ENCODE results near the gene NAALADL2.
"Not testable (repeated sequence)": the region's sequence is repeated elsewhere in the genome, so short reads cannot be mapped to it uniquely, and the experiment has no call there.

The NAALADL2 gene

DNA sequence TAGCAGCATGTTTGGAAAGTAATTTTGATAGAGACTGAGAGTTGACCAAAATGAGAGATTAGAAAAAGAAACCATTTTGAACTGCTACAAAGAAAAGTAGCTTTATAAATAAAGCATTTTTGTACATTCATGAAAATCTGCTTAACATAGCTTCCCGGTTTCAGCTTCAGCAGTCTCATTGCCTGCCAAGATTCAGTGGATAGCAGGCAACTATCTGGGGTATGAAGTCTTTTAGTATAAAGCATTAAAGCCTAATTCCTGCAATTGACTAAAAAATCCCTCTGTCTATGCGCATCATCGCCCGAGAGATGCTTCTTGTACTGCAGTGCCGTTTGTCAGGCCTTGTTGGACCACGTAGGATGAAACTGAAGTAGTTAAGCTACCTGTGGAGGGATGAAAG is 588.4 kb downstream of the NAALADL2 start:
- DNase-seq: no peak

DNA sequence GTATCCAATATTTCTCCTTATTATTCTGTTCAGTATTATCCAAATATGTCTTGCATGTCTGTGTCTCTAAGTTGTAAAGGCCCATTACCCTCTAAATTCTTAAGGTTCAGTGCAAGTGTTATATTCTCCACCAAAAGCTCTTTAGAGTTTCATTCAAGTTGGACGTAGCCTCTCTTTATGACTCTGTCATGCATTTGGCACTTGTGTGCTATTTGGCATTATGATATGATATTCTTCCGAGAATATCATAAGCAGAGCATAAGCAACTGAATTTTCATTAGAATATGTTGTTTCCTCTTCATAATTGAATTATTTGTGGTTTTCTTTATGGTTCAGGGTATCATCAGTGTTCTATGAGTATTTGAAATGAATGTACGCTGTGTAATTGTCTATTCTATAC is 594.2 kb downstream of the NAALADL2 start:
- DNase-seq: no peak

DNA sequence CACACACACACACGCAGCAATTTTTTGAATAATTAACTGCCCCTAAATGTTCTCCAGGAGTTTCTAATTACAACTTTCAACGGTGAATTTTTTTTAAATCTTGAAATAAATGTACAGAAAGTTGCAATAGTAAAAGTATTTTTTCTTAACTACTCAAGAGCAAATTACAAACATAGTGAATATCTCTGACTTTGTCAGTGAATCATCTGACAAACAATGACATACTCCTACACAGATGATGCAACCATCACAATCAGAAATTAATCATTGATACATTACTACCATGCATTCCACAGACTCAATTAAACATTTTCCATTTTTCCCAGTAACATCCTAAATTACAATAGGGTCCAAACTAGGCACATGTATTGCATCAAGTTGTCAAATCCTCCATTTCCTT is 597.3 kb downstream of the NAALADL2 start:
- no peak for DNase-seq

DNA sequence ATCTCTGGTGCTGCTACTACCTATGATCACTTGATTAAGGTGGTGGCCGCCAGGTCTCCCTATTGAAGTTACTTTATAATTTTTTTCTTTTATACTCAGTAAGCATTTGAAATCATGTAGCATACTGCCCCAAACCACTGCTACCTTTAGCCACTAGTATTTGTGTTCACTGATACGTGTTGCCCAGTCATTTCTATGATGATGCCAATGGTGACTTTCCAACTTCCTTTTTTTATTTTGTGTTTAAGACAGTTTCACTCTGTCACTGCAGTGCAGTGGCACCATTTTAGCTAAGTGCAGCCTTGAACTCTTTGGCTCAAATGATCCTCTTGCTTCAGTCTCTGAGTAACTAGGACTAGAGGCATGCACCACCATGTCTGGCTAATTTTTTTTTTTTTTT is 598.2 kb downstream of the NAALADL2 start:
- no peak for DNase-seq

DNA sequence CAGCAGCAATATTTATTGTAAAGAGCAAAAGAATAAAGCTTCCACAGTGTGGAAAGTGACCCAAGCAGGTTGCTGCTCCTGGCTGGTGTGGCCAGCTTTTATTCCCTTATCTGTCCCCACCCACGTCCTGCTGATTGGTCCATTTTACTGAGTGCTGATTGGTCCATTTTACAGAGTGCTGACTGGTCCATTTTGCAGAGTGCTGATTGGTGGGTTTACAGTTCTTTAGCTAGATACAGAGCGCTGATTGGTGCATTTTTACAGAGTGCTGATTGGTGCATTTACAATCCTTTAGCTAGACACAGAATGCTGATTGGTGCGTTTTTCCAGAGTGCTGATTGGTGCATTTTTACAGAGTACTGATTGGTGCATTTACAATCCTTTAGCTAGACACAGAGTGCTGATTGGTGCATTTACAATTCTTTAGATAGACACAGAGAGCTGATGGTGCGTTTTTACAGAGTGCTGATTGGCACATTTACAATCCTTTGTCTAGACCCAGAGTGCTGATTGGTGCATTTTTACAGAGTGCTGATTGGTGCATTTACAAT is 601.8 kb downstream of the NAALADL2 start:
- not testable (repeated sequence) for DNase-seq

DNA sequence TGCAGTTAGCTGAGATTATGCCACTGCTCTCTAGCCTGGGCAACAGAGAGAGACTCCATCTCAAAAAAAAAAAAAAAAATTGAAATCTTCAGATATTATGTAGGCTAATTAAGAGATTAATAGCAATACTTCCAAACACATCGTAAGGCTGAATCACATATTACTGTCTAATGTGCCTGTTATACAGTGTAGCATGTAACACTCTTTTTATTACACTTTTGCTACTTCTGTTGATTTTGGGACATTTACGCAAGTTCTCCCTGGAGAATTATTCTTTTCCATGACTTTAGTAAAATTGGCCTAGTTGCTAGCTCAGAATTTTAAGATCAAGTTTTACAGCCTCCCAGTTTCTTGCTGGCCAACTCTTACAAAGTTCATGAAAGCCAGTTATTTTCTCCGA is 605.2 kb downstream of the NAALADL2 start:
- no peak for DNase-seq

DNA sequence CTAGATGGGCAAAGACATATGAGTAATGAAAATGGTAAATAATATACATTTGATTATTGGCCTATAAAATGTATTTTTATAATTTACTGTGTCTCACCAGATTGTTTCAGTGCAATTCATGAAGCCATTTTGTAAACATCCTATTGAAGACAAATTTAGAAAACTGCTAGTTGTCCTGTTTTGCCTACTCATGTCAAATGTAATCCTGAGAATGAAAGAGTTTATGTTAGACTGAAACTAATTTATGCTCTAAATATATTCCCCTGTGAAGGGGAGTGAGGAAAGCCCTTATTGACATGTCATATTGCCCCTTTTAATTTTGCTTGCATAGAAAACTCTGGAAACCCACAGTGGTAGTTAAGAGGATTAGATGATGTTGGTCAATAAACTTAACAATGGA is 610.0 kb downstream of the NAALADL2 start:
- no peak for DNase-seq

DNA sequence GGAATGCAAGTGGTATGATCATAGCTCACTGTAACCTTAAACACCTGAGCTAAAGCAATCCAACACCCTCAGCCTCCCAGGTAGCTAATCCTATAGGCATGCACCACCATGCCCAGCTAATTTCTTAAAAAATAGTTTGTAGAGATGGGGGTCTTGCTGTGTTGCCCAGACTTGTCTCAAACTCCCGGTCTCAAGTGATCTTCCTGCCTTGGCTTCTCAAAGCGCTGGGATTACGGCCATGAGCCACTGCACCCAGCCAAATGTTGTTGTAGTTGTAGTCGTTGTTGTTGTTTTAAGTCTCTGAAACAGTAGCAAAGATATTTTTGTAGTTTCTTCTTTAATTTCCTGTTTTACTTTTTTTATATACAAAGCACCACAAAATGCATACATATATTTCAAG is 616.6 kb downstream of the NAALADL2 start:
- DNase-seq: no peak

DNA sequence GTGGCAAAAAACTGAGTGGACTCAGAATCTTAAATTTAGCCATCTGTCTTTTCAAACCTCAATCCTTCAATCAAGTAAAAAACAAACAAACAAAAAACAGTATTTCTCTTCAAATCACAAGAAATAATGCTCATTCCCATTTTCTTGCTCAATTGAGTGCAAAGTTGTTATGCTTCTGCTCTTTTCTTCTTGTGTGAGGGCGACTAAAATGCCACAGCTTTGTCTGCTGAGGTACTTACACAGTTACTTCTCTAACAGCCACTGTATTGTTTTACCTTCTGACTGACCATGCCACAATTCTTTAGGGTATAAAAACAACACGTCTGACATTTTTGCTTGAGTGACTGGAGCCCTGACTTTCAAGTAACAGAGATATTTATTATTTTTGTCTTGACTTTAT is 617.4 kb downstream of the NAALADL2 start:
- no peak for DNase-seq

DNA sequence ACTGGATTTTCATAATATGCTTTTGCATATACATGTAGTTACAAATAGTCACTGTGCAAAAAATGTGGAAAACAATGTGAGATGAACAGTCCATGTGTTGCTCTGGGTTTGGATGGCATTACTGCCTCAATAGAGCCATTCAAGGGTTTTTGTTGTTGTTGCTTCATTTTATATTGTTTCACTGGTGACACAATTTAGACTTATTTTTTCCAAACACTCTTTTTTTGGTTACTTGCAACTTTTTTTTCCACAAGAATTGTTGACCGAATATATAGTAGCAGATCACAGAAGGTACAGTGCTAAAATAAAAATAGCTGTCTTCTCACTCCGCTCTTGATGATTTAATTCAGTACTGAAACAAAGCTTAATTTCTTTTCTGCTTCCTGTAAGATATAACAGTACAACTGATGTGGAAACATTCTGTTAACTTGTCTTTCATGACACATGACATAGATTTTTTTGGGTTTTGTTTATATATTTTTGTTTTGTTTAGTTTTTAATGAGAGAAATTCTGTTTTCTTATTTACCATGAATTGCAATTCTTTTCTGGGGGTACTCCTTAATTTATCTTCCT is 618.6 kb downstream of the NAALADL2 start:
- DNase-seq: no peak

DNA sequence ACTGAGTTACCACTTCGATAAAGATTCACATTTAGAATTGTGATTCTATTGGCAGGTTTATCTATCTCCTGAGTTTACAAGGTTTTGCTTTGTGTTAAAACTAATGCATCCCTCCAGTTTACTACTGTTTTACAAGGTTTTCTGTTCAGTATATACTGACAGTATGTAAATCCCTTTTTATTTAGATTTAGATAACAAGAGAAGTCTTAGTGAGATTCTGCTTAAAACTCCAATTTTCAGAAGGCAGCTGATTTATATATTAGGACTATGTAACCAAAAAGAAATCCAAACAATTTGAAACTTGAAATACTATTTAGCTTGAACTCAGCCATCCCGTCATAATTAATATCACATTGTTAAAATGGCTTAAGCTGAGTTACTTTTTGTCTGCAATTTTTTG is 619.2 kb downstream of the NAALADL2 start:
- DNase-seq: no peak

DNA sequence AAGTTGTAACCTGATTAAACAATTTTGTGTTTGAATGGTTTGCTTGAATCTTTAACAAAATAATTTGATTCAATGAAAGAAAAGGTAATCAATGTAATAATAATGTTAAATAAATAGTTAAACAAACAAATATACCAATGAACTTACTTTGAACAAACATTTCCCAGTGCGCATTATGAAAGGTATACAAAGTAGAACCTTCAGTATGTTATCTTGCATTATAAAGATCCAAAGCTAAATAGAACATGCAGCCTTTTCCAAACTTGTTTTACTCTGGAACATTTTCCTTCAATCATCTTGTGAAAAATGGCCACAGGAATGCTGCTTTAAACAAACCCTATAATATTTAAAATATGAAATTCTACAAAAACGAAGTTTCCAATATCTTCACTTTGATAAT is 620.0 kb downstream of the NAALADL2 start:
- DNase-seq: no peak

DNA sequence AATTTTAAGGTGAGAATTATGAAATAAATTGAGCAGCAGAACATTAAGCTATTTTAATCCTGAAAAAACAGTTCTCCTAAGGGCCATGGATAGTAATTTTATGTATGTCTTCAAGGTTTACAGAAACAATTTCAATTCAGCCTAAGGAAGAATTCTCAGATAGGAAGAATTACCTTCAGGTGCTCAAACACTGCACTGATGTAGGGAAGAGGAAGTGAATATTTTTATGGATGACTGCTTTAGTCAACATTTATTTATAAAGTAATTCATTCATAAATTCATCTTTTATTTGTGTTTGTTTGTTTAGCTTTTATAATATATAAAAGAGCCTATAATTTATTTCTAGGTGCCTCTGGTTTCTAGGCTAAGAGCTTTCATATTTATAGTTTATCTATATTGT is 620.7 kb downstream of the NAALADL2 start:
- no peak for DNase-seq

DNA sequence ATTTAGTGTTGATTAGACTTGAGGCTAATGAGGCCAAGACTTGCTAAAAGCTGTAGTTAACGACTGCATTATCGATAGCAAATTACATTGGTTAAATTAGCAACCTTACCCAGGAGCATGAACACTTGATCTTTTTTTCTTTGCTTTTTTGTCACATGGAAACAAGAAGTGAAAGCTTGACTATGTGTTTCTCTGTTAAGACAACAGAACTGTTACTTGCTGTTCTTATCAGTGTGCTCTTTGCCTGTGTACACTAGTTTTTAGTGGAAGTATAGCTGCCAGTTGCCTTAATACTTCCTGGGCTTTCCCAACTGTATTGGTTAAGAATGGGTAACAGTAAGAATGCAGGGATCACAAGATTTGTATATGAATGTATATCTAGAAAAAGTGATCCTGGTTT is 625.5 kb downstream of the NAALADL2 start:
- no peak for DNase-seq

DNA sequence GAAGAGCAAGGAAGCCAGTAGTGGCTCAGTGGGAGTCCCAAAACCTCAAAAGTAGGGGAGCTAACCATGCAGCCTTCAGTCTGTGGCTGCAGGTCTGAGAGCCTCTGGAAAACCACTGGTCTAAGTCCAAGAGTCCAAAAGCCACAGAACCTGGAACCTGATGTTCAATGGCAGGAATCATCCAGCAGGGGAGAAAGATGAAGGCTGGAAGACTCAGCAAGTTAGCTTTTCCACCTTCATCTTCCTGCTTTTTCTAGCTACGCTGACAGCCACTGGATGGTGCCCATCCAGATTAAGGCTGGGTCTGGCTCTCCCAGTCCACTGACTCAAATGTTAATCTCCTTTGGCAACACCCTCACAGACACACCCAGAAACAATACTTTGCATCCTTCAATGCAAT is 626.3 kb downstream of the NAALADL2 start:
- DNase-seq: no peak

DNA sequence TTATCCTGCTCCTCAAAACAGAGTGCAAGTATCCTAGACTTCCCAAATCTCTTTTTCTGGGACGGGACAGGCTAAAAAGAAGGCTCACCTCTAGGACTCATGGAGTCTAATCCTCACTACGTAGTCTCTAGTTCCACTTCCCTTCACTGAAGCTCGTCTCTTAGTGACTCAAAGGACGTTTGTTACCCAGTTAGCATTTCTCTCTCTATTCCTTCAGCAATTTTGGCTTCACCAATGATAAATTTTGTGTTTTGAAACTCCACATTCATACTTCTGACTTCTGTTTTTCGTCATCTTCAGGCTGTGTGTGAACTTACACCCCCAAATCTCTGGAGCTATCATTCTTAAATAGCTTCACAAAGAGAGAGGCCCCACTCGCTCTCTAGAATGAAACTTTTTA is 627.1 kb downstream of the NAALADL2 start:
- DNase-seq: no peak

DNA sequence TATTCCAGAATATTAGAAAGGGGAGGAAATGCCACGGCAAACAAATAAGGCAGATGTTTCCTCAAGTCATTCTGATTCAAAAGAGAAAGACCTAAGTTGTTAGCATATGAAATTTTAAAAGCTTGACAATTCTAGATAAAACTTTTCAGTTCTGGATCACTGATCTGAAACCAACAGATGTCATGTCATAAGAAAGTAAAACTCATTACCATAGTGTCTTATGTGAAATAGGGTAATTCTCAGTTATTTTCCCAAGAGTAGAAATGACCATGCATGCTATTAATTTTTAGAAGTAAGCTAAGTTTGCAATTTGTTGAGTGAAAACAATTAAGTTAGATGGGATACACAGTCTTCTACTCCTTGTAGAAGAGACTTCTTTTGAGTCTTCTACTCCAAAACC is 630.3 kb downstream of the NAALADL2 start:
- DNase-seq: no peak

DNA sequence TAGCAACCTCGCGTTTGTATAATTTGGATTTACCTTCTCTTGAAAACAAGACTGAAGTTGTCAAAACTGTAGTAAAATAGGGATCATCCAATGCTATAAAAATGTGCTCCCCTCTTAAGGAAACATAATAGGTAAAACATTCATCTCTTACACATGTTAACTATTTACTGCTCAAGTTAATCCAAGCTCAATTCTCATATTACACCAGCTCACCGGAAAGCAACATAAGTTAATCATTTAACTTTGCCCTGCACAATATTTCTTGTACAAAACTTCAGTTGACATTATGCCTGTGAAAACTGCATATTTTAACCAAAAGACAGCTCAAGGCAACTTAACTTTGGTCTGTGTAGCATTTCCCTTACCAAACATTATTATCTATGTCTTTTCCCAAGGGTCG is 634.2 kb downstream of the NAALADL2 start:
- DNase-seq: no peak

DNA sequence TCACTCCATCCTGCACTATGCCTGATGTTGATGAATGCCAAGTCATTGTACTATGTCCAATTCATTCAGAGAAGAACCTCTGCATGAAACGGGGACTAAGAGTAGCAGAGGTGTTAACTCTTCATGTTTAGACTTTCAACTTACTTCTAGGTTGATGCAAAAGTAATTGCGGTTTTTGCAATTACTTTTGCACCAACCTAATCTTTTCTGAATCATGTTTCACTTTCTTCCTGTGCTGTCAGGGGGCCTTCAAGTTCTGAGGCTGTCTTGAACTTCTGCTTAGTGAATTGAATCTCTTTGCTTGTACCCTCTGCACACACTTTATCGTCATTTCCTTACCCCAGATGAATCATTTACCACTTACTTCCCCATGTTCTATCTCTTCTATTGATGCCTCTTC is 636.2 kb downstream of the NAALADL2 start:
- peak; percentile 40 for DNase-seq

DNA sequence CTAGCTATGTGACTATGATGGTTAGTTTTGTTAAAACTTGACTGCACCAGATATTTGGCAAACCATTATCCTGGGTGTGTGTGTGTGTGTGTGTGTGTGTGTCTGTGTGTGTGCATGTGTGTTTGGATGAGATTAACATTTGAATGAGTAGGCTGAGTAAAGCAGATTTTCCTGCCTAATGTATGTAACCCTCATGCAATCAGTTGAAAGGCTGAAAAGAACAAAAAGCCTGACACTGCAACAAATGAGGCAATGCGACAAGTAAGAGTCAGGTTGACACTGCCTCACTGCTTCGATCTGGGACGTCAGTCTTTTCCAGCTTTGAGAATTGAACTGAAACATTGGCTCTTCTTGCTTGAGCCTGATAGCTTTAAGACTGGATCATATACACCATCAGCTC is 643.0 kb downstream of the NAALADL2 start:
- DNase-seq: no peak

DNA sequence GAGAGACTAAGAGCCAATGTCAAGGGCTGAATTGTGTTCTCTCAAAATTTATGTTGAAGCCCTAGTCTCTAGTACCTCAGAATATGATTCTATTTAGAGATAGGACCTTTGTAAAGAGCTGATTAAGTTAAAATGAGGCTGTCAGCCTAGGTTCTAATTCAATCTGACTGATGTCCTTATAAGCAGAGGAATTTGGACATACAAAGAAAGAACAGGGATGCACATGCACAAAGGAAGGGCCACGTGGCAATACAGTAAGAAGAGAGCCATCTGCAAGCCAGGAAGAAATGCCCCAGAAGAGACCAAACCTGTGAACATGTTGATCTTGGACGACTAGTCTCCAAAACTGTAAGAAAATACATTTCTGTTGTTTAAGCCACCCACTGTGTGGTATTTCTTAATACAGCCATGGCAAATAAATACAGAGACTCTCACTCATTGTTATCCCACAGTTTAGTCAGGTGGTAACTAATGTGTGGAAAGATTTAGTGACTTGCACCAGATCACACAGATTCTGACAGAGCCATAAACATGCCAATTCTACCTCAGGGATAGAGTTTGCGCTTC is 652.2 kb downstream of the NAALADL2 start:
- no peak for DNase-seq

DNA sequence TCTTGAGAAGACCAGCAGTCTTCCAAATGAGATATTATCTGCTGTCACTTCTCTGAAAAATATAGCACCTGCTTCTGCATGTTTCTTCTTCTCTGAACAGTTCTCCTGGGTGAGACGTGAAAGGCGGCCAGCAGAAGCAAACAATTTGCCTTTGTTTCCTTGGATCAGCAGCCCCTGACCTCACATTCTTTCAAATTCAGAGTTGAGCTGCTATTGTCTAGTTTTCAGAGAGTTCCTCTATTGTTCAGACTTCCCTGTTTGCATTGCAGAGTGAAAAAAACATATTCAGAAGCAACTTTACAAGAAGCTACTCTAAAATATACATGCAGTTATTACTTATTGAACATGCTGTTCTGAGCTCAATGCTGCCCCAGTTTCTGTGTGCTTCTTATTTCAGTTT is 653.6 kb downstream of the NAALADL2 start:
- DNase-seq: no peak

DNA sequence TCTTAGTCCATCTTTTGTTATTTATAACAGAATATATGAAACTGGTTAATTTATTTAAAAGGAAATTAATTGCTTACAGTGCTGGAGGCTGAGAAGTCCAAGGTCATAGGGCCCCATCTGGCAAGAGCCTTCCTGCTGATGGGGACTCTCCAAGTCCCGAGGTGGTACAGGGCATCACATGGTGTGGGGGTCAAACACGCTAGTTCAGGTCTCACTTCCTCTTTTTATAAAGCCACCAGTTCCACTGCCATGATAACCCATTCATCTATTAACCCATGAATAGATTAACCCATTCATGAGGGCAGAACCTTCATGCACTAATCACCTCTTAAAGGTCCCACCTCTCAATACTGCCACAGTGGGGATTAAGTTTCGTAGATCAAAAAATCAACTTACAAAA is 659.3 kb downstream of the NAALADL2 start:
- DNase-seq: no peak

DNA sequence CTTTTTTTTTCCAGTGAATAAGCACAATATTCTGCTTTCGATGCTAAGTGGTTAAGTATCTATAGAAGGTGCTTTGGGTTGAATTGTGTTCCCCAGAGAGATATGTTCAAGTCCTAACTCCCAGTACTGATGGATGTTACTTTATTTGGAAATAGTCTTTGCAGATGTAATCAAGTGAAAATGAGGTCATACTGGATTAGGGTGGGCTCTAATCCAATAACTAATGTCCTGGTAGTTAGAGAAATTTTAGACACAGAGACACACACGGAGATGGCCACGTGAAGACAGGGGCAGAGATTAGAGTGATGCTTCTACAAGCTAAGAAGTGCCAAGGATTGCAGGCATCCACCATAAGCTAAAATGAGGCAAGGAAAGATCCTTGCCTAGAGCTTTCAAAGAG is 662.3 kb downstream of the NAALADL2 start:
- no peak for DNase-seq

DNA sequence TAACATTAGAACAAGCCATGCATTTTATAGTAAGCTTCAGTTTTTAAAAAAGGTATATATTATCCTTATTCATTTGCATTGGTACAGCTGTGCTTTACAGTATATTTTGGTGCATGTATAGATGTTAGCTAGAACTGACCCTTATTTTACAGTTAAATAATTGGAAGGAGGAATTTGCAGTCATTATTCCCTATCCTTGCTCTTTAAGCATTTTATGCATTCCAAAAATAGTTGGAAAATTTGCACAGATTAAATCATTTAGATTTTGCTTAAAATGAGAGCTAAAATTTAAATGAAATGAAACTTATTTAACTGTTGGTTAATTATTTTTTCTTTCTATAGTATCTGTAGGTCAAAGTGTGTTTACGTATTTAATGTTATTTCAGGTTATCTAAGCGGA is 667.1 kb downstream of the NAALADL2 start:
- DNase-seq: no peak
